Posterior cingulate gyrus (tissue), 11 donors: ENCODE results near the gene CGRRF1.

ENCODE experiments used
- DNase-seq, 10 donors: peaks; one replicate each; pipeline versions ENCODE4 v3.0.0 to v3.0.0-alpha.2; 2020 to 2021; ENCODE audit warnings: mixed read lengths in 3 of 10
- intact Hi-C: fragments of 100-400 bp; cut with DNase I; formaldehyde crosslinking; loops from one replicate; pipeline ENCODE4 v1.15.1; 2023

CGRRF1 gene

GRCh38 chr14:54488646-54489317, 20.9 kb upstream of the CGRRF1 start, which contains the start of gene GMFB:
GMFB (minus strand) TSS chr14:54488980; CDS start chr14:54488927, 53 bp downstream.
- intact Hi-C loops: loop anchor here (1.0 to 2.0 kb wide), 2 partner anchors 20 to 47 kb away; partner anchors contain the start of genes CGRRF1 and CNIH1
- peak; percentile 82 to 97 (median 88) for DNase-seq

GRCh38 chr14:54489318-54489683, 20.4 kb upstream of the CGRRF1 start:
- intact Hi-C loops: loop anchor here (1.0 to 2.0 kb wide), 2 partner anchors 20 to 48 kb away; partner anchors contain the start of genes CGRRF1 and CNIH1
- DNase-seq: no peak

- DNase-seq: no peak
- intact Hi-C loops: loop anchor here (1.0 to 2.0 kb wide), 2 partner anchors 19 to 49 kb away; partner anchors contain the start of genes CGRRF1 and CNIH1
These were observed 19.8 kb upstream of the CGRRF1 start for GRCh38 chr14:54489731-54490444.

- DNase-seq: no peak
- intact Hi-C loops: no loop called here
These were observed 19.1 kb upstream of the CGRRF1 start for GRCh38 chr14:54490445-54491175.

GRCh38 chr14:54493293-54493692, 16.4 kb upstream of the CGRRF1 start:
- intact Hi-C loops: no loop called here
- DNase-seq: no peak

- DNase-seq: no peak
- intact Hi-C loops: no loop called here
These were observed 12.5 kb upstream of the CGRRF1 start for GRCh38 chr14:54497224-54497623.

- intact Hi-C loops: no loop called here
- no peak for DNase-seq
These were observed 11.6 kb upstream of the CGRRF1 start for GRCh38 chr14:54498095-54498531.

GRCh38 chr14:54498579-54498978, 11.1 kb upstream of the CGRRF1 start:
- intact Hi-C loops: no loop called here
- DNase-seq: no peak

- intact Hi-C loops: loop anchor here (10.0 kb wide), 1 partner anchor 274 kb away; no protein-coding TSS in a partner anchor
- no peak for DNase-seq
These were observed 9.0 kb upstream of the CGRRF1 start for GRCh38 chr14:54500744-54501143.

GRCh38 chr14:54501480-54501879, 8.2 kb upstream of the CGRRF1 start:
- no peak for DNase-seq
- intact Hi-C loops: loop anchor here (10.0 kb wide), 1 partner anchor 273 kb away; no protein-coding TSS in a partner anchor

GRCh38 chr14:54502602-54503001, 7.1 kb upstream of the CGRRF1 start:
- DNase-seq: no peak
- intact Hi-C loops: loop anchor here (10.0 kb wide), 1 partner anchor 272 kb away; no protein-coding TSS in a partner anchor

GRCh38 chr14:54503486-54503885, 6.2 kb upstream of the CGRRF1 start:
- DNase-seq: no peak
- intact Hi-C loops: loop anchor here (10.0 kb wide), 1 partner anchor 271 kb away; no protein-coding TSS in a partner anchor

GRCh38 chr14:54512393-54512792, 2.7 kb downstream of the CGRRF1 start:
- DNase-seq: no peak
- intact Hi-C loops: no loop called here

GRCh38 chr14:54515670-54516069, 6.0 kb downstream of the CGRRF1 start:
- no peak for DNase-seq
- intact Hi-C loops: no loop called here

- DNase-seq: no peak
- intact Hi-C loops: no loop called here
These were observed 7.0 kb downstream of the CGRRF1 start for GRCh38 chr14:54516709-54517108.

GRCh38 chr14:54524410-54524809, 14.7 kb downstream of the CGRRF1 start:
- intact Hi-C loops: no loop called here
- DNase-seq: no peak

GRCh38 chr14:54528973-54529372, 19.3 kb downstream of the CGRRF1 start:
- intact Hi-C loops: no loop called here
- DNase-seq: no peak

GRCh38 chr14:54529811-54530210, 20.1 kb downstream of the CGRRF1 start:
- DNase-seq: no peak
- intact Hi-C loops: no loop called here

- DNase-seq: no peak
- intact Hi-C loops: no loop called here
These were observed 22.7 kb downstream of the CGRRF1 start for GRCh38 chr14:54532111-54533012.

GRCh38 chr14:54533100-54533499, 23.4 kb downstream of the CGRRF1 start:
- intact Hi-C loops: no loop called here
- no peak for DNase-seq
